Fibroblast of peridontal ligament (primary cell): Measurements from ENCODE around the gene ACAD11.
A peak's percentile ranks its signal among the peaks of the same experiment; 100 is the strongest.
"Not testable (repeated sequence)": the region's sequence is repeated elsewhere in the genome, so short reads cannot be mapped to it uniquely, and the experiment has no call there.

Experiments
- DNase-seq: peaks from one replicate; pipeline ENCODE4 v3.0.0-alpha.2; 2010; ENCODE audit errors: extremely low read depth

ACAD11 gene

DNA sequence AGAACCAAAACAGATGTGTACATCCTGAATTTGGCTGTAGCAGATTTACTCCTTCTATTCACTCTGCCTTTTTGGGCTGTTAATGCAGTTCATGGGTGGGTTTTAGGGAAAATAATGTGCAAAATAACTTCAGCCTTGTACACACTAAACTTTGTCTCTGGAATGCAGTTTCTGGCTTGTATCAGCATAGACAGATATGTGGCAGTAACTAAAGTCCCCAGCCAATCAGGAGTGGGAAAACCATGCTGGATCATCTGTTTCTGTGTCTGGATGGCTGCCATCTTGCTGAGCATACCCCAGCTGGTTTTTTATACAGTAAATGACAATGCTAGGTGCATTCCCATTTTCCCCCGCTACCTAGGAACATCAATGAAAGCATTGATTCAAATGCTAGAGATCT lies 59.0 kb downstream of the ACAD11 start:
- not testable (repeated sequence) for DNase-seq

DNA sequence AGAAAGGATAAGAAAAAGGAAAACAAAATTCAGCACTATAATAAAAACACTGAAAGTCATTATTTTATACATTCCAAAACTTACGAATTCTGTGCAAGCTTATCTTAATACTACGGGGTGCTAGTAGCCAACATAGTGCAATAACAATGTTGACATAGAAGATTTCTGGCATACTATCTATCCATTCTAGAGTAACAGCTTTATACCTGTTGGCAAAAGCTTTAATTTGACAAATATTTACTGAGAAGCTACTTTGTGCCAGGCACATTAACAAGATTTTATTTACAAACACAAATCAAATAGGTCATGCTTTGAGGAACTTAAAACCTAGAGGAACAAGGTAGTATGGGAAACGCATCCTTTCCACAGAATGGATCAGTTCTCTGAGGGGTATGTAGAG lies 61.4 kb downstream of the ACAD11 start:
- DNase-seq: no peak

DNA sequence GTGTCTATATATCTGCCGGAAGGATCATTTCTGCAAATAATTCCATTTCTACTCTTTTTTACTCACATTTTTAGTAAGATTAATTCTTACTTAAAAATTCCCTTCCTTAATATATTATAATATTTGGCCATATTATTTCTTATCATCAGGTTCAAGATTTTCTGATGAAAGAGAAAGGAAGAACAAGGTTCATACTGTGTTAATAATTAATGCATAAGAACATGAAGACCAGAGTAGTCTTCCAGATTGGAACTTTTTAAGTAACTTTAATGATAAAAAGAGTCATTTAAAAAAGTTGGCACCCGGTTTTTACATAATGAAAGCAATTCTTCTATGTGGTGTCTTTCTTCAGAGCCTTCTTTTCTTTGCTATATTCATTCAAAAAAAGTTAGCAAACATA lies 61.9 kb downstream of the ACAD11 start:
- no peak for DNase-seq

DNA sequence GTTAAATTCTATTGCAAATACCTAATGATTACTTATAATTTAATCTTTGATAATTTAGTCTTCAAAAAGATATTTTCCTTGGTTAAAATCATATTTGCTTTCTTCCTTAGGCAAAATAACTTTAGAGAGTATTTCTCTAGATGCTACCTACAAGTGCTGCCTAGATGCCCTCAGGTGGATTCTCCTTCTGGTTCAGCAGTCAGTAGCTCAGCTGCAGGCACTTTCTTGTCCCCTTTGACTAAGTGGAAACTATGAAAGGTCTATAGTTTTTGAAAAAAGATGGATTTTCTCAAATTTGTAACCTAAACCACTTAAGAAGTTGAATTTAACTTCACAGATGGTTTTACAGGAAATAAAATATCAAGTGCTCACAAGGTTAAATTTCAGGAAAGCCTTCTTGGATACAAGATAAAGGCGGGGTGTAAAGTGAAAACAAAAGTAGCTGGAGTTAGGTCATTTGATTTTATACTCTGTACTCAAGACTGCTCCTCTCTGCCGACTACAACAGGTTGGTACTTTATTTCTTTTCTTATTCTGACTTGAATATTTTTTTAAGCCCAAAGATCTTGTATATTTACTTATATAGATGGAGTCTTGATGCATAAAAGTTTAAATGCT lies 62.7 kb downstream of the ACAD11 start, which contains the start of gene ACKR4:
ACKR4 (plus strand) TSS at position 455 of the 618 bp plus-strand sequence. CDS start 3,128 bp downstream, outside the sequence.
- DNase-seq: peak; percentile 51

DNA sequence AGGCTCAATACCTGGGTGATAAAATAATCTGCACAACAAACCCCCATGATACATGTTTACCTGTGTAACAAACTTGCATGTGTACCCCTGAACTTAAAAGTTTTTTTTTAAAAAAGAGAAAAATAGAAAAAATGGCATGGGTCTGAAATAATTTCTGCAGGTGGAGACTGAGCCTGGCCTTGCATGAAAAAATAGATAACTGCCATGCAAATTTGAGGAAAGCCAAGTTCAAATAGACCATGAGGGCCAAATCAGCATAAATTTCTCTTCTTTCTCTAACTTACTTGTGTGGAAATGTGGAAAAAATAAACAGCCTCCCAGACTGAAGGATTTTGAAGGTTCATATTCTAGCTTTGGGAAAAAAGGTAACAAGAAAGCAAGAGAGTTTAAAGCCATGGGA lies 63.3 kb downstream of the ACAD11 start:
- DNase-seq: no peak

DNA sequence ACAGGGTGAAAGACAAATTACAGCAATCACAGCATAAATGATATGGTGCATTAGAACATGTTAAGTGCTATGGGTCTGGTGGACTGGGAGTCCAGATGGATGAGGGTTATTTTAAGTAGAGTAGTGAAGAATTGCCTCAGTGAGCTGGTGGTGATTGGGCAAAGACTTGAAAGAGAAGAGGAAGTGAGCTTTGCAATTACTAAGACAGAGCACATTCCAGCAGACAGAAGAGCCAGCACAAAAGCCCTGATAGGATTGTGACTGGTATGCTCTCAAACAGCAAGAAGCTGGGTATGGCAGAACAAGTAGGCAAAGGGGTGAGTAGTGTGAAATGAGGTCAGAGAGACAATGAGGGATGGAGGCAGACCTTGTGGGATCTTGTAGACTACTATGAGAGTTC lies 64.6 kb downstream of the ACAD11 start:
- DNase-seq: peak; percentile 59

DNA sequence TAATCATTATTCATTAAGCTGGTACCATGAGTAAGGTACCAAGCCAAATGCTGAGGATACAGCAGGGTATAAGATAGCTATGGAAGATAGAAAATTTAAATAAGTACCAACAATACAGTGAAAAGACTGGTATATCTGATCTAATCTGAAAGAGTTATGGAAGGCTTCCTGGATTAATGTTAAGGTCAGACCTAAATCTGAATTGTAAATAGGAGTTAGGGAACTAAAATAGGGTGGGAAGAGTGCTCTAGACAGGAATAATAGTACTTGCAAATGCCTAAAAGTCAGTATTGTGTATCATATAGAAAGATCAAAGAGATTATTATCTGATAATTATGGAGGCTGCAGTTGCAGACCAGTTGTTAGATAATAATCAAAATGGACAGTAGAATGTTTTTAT lies 65.1 kb downstream of the ACAD11 start:
- no peak for DNase-seq

DNA sequence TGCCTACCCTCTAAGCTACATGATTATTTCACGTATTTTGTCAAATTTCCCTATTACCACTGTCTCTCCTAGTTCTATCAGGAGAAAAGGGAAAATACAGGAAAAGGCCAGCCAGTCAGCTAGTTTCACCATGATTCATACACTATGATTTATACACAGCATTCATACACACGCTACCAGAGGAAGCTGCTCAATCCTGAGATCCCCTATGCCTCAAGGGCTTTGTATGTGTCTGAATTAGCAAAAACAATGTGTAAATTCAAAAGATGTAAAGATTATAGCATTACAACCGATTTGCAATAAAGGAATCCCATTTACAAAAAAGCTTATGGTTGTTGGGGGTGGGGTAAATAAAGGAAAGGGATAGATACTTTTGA lies 65.7 kb downstream of the ACAD11 start:
- peak; percentile 82 for DNase-seq

DNA sequence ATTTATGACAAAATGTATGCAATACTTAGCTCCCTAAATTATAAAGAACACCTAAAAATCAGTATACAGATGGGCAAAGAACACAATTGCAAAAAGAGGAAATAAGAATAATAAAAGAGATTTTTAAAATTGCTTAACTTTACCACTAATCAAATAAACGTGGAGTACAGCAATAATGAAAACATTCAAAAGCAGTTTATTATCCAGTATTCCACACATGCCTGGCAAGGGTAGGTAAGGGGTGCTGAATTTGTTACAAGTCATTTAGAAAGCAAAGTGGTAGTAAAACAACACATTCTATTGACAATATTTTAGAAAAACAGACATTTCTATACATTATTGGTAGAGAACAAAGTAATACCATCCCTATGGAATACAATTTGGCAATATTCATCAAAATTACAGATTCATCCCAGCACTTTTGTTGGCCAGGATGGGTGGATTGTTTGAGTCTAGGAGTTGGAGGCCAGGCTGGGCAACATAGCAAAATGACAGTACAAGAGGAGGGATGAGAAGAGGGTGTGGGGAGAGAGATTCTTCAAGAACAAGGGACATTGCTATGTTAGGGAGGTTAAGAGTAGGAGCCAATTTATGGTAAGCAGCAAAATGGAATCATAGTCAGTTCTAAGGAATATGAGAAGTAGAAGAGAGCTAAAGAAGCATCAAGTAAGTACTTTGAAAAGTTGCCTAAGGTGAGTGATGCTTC lies 66.2 kb downstream of the ACAD11 start:
- peak; percentile 72 for DNase-seq

DNA sequence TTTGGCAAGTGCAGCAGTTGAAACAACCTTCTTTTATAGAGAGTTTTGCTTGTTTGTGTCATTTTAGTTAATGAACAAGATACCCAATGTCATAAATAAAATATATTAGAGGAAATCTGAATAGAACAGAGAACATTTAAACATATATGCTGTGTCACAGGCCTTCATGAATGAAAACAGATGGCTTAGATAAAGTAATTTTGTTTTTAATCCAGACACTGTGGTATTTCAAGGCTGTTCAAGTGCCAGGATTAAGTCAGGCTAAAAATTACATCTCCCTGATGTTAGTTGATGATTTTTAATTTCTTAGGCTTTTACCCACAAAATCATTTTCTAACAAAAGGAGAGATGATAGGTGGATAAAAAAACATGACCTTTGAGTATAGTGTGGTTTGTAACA lies 67.4 kb downstream of the ACAD11 start:
- DNase-seq: peak; percentile 73

DNA sequence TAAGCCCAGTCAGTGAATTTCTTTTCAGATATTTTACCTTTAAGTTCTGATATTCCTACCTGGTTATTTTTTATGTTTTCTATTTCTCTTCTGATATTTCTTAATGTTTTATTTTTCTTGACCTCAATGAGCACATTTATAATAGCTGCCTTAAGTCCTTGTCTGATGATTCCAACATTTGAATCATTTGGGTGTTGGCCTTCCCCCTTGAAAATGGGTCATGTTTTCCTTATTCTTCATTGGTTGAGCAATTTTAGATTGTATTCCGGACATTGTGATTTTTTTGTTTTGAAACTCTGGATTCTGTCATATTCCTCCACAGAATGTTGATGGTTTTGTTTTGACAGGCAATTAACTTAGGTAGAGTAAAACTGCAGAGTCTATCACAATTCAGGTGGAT lies 72.2 kb downstream of the ACAD11 start:
- DNase-seq: no peak

DNA sequence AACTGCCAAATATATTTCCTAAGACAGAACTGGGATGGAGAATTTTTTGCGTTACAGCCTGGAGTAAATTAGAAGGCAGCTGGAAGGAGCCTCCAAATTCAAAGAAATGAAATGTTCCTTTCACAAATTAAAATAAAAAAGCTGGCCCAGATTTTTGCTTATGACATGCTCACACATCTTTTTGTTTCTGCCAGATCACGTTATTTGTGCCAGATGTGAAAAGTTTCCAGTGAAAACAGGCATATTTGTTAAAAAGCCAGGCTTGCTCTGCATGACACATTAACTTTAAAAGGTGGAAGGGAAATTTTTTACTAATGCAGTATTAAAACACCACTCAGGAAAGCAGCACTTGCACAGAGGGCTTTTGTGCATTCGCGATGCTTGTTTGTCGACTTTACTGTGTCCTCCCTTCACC lies 85.8 kb downstream of the ACAD11 start:
- peak; percentile 93 for DNase-seq

DNA sequence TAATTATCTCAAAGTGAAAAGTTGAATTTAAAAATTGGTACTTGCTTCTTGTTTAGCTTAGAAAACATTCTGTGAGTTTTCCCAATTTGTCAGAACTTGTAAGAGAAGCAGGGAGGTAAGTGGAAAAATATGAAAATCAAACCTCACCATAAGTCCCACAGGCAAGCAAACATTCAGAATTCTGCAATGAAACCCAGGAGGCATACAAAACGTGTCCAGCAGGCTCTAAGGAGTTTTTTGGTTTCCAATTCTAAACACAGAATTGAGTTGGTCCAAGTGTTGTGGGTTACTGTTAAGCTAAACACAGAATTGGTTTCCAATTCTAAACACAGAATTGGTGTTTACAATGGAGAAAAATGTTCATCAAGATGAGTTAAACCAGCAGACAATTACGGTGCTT lies 89.6 kb downstream of the ACAD11 start:
- peak; percentile 89 for DNase-seq

DNA sequence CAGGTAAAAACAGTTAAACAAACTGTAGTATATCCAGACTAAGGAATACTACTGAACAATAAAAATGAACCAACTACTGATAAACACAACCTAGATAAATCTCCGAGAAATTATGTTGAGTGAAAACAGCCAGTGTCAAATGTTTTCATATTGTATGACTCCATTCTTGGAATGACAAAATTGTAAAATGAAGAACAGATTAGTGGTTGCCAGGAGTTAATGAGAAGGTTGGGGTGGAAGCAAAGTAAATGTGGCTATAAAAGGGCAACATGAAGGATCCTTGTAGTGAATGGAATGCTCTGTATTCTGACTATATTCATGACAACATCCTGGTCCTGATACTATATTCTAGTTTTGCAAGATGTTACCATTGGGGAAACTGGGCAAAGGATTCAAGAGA lies 90.0 kb downstream of the ACAD11 start:
- DNase-seq: peak; percentile 76

DNA sequence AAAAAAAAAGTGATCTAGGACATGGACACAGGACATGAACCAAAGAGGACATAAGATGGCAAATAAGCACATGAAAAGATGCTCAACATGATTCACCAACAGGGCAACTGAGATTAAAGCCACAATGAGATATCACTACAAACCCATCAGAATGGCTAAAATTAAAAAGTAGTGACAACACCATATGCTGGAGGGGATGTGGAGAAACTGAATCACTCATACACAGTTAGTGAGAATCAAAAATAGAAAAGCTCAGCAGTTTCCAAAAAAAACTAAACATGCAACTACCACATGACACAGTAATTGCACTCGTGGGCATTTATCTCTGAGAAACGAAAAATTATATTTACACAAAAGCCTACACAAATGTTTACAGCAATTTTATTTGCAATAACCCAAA lies 90.5 kb downstream of the ACAD11 start:
- DNase-seq: peak; percentile 85

DNA sequence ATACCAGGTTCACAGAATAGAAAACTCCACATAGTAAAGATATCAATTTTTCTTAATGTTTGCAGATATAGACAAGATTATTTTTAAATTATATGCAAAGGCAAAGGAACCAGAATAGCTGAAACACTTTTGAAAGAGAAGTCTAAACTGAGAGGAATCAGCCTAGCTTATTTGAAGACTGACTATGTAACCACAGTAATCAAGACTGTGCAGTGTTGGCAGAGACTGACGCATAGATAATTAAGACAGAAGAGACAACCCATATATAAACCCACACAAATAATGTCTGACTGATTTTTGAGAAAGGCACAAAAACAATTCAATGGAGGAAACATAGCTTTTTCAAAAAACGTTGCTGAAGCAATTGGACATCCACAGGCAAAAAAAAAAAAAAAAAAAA lies 91.2 kb downstream of the ACAD11 start:
- DNase-seq: peak; percentile 23

DNA sequence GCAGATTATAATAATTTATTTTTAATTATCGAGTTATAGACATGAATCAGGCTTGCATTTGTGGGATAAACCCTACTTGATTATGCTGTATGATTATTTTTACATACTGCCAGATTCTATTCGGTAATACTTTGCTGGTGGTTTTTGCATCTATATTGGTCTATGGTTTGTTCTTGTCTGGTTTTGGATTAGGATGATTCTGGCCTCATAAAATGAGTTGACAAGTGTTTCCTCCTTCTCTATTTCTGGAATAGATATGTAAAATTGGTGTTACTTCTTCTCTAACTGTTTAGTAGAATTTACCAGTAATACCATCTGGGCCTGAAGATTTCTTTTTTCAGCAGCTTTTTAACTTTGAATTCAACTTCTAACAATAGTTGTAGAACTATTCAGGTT lies 95.5 kb downstream of the ACAD11 start:
- DNase-seq: no peak

DNA sequence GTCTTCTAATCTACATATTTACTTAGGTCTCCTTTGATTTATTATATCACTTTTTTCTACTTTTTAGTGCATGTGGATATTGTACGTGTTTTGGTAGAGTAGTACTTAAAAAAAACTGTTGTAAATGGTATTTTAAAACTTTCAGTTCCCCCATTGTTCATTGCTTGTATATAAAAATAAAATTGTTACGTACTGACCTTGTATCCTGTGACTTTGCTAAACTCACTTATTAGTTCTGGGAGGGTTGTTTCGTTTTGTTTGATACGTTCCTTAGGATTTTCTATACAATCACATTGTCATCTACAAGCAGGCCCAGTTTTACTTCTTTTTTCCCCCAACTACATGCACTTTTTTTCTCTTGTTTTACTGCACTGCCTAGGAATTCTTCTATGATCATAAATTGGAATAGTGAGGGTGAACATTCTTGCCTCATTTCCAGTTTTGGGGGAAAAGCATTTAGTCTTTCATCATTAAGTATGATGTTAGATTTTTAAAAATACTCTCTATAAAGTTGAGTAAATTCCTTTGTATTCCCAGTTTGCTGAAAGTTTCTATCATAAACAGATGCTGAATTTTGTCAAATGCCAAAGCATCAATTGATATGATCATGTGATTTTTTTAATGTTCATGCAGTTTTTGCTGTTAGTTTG lies 96.1 kb downstream of the ACAD11 start:
- peak; percentile 83 for DNase-seq

DNA sequence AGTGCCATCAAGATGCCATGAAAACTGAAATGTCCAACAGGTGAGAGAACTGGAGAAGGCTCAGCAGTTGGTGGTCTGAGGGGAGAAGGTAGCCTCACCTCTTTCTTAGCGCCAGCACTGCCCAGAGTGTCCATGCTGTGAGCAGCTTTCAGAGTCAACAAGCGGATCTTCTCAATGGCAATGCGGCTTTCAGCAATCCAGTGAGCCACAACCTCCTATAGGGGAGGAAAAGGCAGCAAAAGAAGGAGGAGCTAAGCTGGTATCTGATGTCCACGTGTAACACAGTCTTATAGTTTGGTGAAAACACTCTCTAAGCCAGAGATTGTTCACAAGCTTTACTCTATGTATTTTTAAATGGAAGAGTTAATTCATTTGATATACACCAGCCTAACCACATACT lies 98.6 kb downstream of the ACAD11 start:
- no peak for DNase-seq

DNA sequence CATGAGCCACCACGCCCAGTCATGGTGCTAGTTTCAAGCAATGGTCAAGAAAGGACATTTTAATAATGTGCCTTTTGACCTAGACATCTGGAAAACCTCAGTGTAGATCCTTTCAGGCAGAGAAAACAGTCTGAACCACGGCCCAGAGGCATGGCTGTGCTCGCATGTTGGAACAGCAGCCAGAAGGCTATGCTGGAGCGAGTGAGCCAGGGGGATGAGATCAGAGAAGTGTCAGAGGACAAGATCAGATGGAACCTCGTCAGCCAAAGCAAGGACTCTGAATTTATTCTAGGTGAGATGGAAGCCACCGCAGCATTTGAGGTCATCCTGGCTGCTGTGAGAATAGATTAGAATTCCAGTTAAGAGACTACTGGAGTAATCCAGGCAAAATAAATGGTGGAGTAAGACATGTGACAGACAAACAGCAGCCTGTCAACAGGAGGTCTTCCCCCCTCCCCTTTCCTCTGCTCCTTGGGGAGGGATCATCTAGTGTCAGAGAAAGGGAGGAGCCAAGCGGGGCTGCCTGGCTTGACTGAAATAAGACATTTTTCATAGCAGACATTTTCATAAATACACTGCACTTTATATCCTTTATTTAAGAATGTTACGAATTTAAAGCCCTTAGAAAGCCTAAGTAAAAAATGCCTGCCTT lies 103.0 kb downstream of the ACAD11 start:
- no peak for DNase-seq

DNA sequence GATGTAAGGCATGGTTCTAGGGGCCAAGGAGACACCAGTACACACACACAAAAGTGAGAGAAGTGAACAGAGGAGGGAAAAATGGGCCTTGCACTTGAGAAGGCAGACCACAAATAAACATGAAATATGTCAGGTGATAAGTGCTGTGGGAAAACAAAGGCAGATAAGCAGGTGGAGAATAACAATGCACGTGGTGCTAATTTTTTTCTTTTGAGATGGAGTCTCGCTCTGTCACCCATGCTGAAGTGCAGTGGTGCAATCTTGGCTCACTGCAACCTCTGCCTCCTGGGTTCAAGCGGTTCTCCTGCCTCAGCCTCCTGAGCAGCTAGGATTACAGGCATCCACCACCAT lies 103.6 kb downstream of the ACAD11 start:
- DNase-seq: not testable (repeated sequence)

DNA sequence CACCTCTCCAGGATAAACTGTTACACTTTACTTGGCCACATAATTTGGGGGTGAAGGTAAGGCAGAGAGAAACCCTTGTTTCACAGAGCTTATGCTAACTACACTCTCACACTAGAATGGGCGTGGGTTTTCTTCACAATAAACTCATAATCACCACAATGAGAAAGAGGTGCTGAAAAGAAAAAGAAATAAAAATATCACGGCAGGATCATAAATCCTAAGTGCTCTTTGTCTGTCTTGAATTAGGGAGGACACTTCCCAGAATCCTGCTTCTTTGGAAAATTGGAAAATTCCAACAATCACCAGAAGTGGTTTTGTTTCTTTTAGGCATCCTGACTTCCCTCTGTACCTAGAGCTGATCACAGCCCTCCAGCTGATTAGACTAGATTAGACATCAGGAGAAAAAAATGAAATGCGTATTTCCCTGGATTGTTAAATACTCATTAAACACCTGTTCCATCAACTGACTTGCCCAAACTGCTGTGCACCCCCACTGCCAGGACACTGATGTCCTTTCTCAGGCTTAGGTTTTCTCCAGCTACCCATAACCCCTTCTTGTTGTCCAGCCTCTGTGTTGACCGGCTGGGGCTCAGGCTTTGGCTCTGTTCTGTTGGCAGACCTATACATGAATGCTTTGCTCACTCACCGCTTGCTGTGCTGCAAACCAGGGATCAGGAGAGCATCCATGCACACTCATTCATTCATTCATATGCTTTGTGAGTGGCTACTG lies 104.1 kb downstream of the ACAD11 start:
- no peak for DNase-seq
